Mesenchymal stem cell (in vitro differentiated cells and primary cell): ENCODE measurements around the gene PDK2.

Source experiments
- DNase-seq: peaks from one replicate; pipeline ENCODE4 v3.0.0-alpha.2; 2013
- H2AFZ ChIP-seq: one replicate; pipeline ENCODE4 v1.6.1; 2013; ENCODE audit warnings: low read depth, mild to moderate bottlenecking, control low read depth, inconsistent platforms, low read length, moderate library complexity
- H2AK5ac ChIP-seq: 2 replicates; pipeline ENCODE4 v1.6.1; 2013; ENCODE audit warnings: low read length, moderate library complexity, mild to moderate bottlenecking, inconsistent platforms; ENCODE audit not compliant: severe bottlenecking
- H2BK120ac ChIP-seq: one replicate; pipeline ENCODE4 v1.6.1; 2013; ENCODE audit warnings: low read depth, mild to moderate bottlenecking, inconsistent platforms, low read length, moderate library complexity
- H2BK12ac ChIP-seq, 2 experiments: one replicate each; pipeline ENCODE4 v1.6.1; 2013; ENCODE audit warnings: inconsistent platforms in 2 of 2, low read length in 2 of 2, mild to moderate bottlenecking in 2 of 2, moderate library complexity in 2 of 2, control low read depth in 1 of 2
- H2BK15ac ChIP-seq: one replicate; pipeline ENCODE4 v1.6.1; 2013; ENCODE audit warnings: mild to moderate bottlenecking, low read depth, inconsistent platforms; ENCODE audit not compliant: poor library complexity, severe bottlenecking
- H2BK5ac ChIP-seq: 2 replicates; pipeline ENCODE4 v1.6.1; 2013; ENCODE audit warnings: low read depth, mild to moderate bottlenecking, low read length, control low read depth, inconsistent platforms; ENCODE audit not compliant: poor library complexity, severe bottlenecking
- H3K14ac ChIP-seq, 2 experiments: one replicate each; pipeline ENCODE4 v1.6.1; 2013; ENCODE audit warnings: inconsistent platforms in 2 of 2, low read length in 2 of 2, control low read depth in 1 of 2, mild to moderate bottlenecking in 1 of 2, moderate library complexity in 1 of 2
- H3K18ac ChIP-seq, 2 experiments: one replicate each; pipeline ENCODE4 v1.6.1; 2013; ENCODE audit warnings: inconsistent platforms in 2 of 2, low read length in 2 of 2, control low read depth in 1 of 2, low read depth in 1 of 2, mild to moderate bottlenecking in 1 of 2
- H3K23ac ChIP-seq, 2 experiments: one replicate each; pipeline ENCODE4 v1.6.1; 2013; ENCODE audit warnings: inconsistent platforms in 2 of 2, low read length in 2 of 2, mild to moderate bottlenecking in 2 of 2, moderate library complexity in 2 of 2, control low read depth in 1 of 2
- H3K27ac ChIP-seq: 2 replicates; pipeline ENCODE4 v1.5.1; 2013; ENCODE audit warnings: mild to moderate bottlenecking, moderate library complexity, low read length, control low read depth, inconsistent platforms; ENCODE audit not compliant: poor library complexity, severe bottlenecking
- H3K27me3 ChIP-seq, 2 experiments: 2 replicates each; pipeline versions ENCODE4 v1.6.1 to v1.7.0; 2013; ENCODE audit warnings: low read length in 2 of 2, mild to moderate bottlenecking in 2 of 2, moderate library complexity in 2 of 2, control low read depth in 1 of 2, inconsistent platforms in 1 of 2; ENCODE audit not compliant: control insufficient read depth in 1 of 2, insufficient read depth in 1 of 2
- H3K36me3 ChIP-seq, 2 experiments: 2 replicates each; pipeline versions ENCODE4 v1.6.1 to v1.7.0; 2013; ENCODE audit warnings: low read length in 2 of 2, control low read depth in 1 of 2, inconsistent platforms in 1 of 2, low read depth in 1 of 2, mild to moderate bottlenecking in 1 of 2; ENCODE audit not compliant: insufficient read depth in 2 of 2, control insufficient read depth in 1 of 2
- H3K4ac ChIP-seq, 2 experiments: one replicate each; pipeline ENCODE4 v1.6.1; 2013; ENCODE audit warnings: inconsistent platforms in 2 of 2, low read length in 2 of 2, mild to moderate bottlenecking in 2 of 2, moderate library complexity in 2 of 2, control low read depth in 1 of 2, low read depth in 1 of 2
- H3K4me1 ChIP-seq: 2 replicates; pipeline ENCODE4 v1.6.1; 2013; ENCODE audit warnings: low read depth, low read length, control low read depth; ENCODE audit not compliant: control insufficient read depth, insufficient read depth
- H3K4me2 ChIP-seq: 2 replicates; pipeline ENCODE4 v1.6.1; 2013; ENCODE audit warnings: low read length, mild to moderate bottlenecking, inconsistent platforms; ENCODE audit not compliant: poor library complexity, severe bottlenecking
- H3K4me3 ChIP-seq, 2 experiments: 2 replicates each; pipeline versions ENCODE4 v1.5.1 to v1.7.0; 2013; ENCODE audit warnings: low read length in 2 of 2, mild to moderate bottlenecking in 2 of 2, control low read depth in 1 of 2, low read depth in 1 of 2; ENCODE audit not compliant: insufficient read depth in 1 of 2
- H3K79me1 ChIP-seq: replicated peaks from 2 replicates; pipeline ENCODE4 v1.6.1; 2013; ENCODE audit warnings: mild to moderate bottlenecking, control low read depth, low read length, inconsistent platforms; ENCODE audit not compliant: poor library complexity, severe bottlenecking
- H3K9ac ChIP-seq: 2 replicates; pipeline ENCODE4 v1.7.0; 2013; ENCODE audit warnings: mild to moderate bottlenecking, low read length, moderate library complexity
- H3K9me3 ChIP-seq: 2 replicates; pipeline ENCODE4 v1.7.0; 2013; ENCODE audit warnings: mild to moderate bottlenecking, low read length; ENCODE audit not compliant: control insufficient read depth
- H4K8ac ChIP-seq: one replicate; pipeline ENCODE4 v1.6.1; 2013; ENCODE audit warnings: inconsistent platforms, mild to moderate bottlenecking, low read length, moderate library complexity
- H4K91ac ChIP-seq: one replicate; pipeline ENCODE4 v1.6.1; 2013; ENCODE audit warnings: mild to moderate bottlenecking, low read length, inconsistent platforms
- WGBS: methylation state at CpG from one replicate; pipeline ENCODE4 v1.1.7; 2013; ENCODE audit warnings: mixed read lengths; 5-methylcytosine and 5-hydroxymethylcytosine counted together

The PDK2 gene

GRCh38 chr17:50127697-50128361 lies 32.7 kb downstream of the PDK2 start:
- Histone ChIP-seq H3K18ac (peak overlapping the region in 1 of 2 experiments; percentile 5), H2BK12ac (peak overlapping the region in 1 of 2 experiments; percentile 47), H3K4me3 (no peak overlapping the region), H3K4ac (peak overlapping the region; percentile 37 to 57), H2AFZ (no peak overlapping the region), H2BK15ac (no peak overlapping the region), H3K23ac (no peak overlapping the region), H4K8ac (peak overlapping the region; percentile 3), H3K4me1 (peaks cover 45% of the 10 kb centered on the region), H3K27me3 (peaks cover 0 to 4% of the 10 kb centered on the region in 2 experiments), H3K27ac (peak overlapping the region; percentile 19), H2AK5ac (peak overlapping the region; percentile 57), H3K14ac (no peak overlapping the region), H3K9ac (no peak overlapping the region), H2BK5ac (no peak overlapping the region), H3K4me2 (peak overlapping the region; percentile 65), H2BK120ac (peak overlapping the region; percentile 84), H3K9me3 (no peaks in the 10 kb centered on the region), H4K91ac (no peak overlapping the region), H3K36me3 (peaks cover 0 to 14% of the 10 kb centered on the region in 2 experiments), H3K79me1 (peaks cover 21% of the 10 kb centered on the region)
- peak; percentile 51 for DNase-seq
- 61% methylated on average over 6 of the region's 6 CpGs for WGBS

GRCh38 chr17:50128441-50129352 lies 33.5 kb downstream of the PDK2 start:
- Histone ChIP-seq H2BK12ac (peak overlapping the region; percentile 18 to 87), H3K4me3 (peak overlapping the region; percentile 75 to 79), H4K91ac (peak overlapping the region; percentile 93), H4K8ac (peak overlapping the region; percentile 94), H3K18ac (peak overlapping the region; percentile 81 to 88), H3K4me1 (peaks cover 45% of the 10 kb centered on the region), H3K79me1 (peaks cover 18% of the 10 kb centered on the region), H3K14ac (peak overlapping the region; percentile 86 to 89), H3K23ac (peak overlapping the region in 1 of 2 experiments; percentile 23), H2BK15ac (peak overlapping the region; percentile 40), H3K9ac (peak overlapping the region; percentile 75), H2BK120ac (peak overlapping the region; percentile 84), H2AFZ (peak overlapping the region; percentile 47), H3K4me2 (peak overlapping the region; percentile 93), H2AK5ac (peak overlapping the region; percentile 89), H3K9me3 (no peaks in the 10 kb centered on the region), H3K4ac (peak overlapping the region; percentile 9 to 79), H3K36me3 (peaks cover 0 to 21% of the 10 kb centered on the region in 2 experiments), H3K27ac (peak overlapping the region; percentile 90), H2BK5ac (no peak overlapping the region), H3K27me3 (no peaks in the 10 kb centered on the region)
- peak; percentile 57 for DNase-seq
- WGBS: 15% methylated on average over 21 of the region's 32 CpGs

- H3K79me1 ChIP-seq: peaks cover 18% of the 10 kb centered on the region
- no peaks in the 10 kb centered on the region for H3K9me3 ChIP-seq
- no peak overlapping the region for H3K27ac ChIP-seq
- H2BK5ac ChIP-seq: no peak overlapping the region
- H3K4me3 ChIP-seq: peak overlapping the region; percentile 75 to 79
- no peak overlapping the region for H2AFZ ChIP-seq
- peak overlapping the region; percentile 40 for H2BK15ac ChIP-seq
- no peaks in the 10 kb centered on the region for H3K27me3 ChIP-seq
- H3K9ac ChIP-seq: no peak overlapping the region
- H3K18ac ChIP-seq: peak overlapping the region in 1 of 2 experiments; percentile 52
- no peak overlapping the region for H3K23ac ChIP-seq
- H4K91ac ChIP-seq: peak overlapping the region; percentile 95
- H4K8ac ChIP-seq: peak overlapping the region; percentile 55
- no peak for DNase-seq
- H2AK5ac ChIP-seq: no peak overlapping the region
- H3K36me3 ChIP-seq: peaks cover 3 to 28% of the 10 kb centered on the region in 2 experiments
- peak overlapping the region in 1 of 2 experiments; percentile 24 for H3K4ac ChIP-seq
- H3K4me2 ChIP-seq: peak overlapping the region; percentile 93
- WGBS: 2% methylated on average over 31 of the region's 31 CpGs
- H2BK120ac ChIP-seq: peak overlapping the region; percentile 84
- H2BK12ac ChIP-seq: peak overlapping the region in 1 of 2 experiments; percentile 45
- peaks cover 43% of the 10 kb centered on the region for H3K4me1 ChIP-seq
- H3K14ac ChIP-seq: peak overlapping the region in 1 of 2 experiments; percentile 89
These were observed 34.2 kb downstream of the PDK2 start for GRCh38 chr17:50129353-50129727.
